Stimulated activated memory B cell treated with anti-CD40 and anti-IgM and Interleukin-4, amounts not matched to agents 10 μg/mL and 1 μg/mL and 100 μg/mL, for 72 hours (primary cell): ENCODE results near the gene NT5C2.
"Not testable (repeated sequence)": the region's sequence is repeated elsewhere in the genome, so short reads cannot be mapped to it uniquely, and the experiment has no call there.

Source experiments
- ATAC-seq: fragments of 150-1000 bp; cut with Tn5 transposase; 2 replicates; pipeline ENCODE4 v1.10.0; 2021
- H3K27ac Mint-ChIP-seq: one replicate; pipeline ENCODE4 v1.8.0; 2022; ENCODE audit warnings: mild to moderate bottlenecking, mixed read lengths
- H3K27me3 Mint-ChIP-seq: one replicate; pipeline ENCODE4 v1.8.0; 2022; ENCODE audit warnings: mixed read lengths
- H3K36me3 Mint-ChIP-seq: one replicate; pipeline ENCODE4 v1.8.0; 2022; ENCODE audit warnings: mixed read lengths
- H3K4me1 Mint-ChIP-seq: one replicate; pipeline ENCODE4 v1.8.0; 2022; ENCODE audit warnings: mixed read lengths
- H3K4me3 Mint-ChIP-seq: one replicate; pipeline ENCODE4 v1.8.0; 2022; ENCODE audit warnings: mild to moderate bottlenecking, moderate library complexity, mixed read lengths
- H3K9me3 Mint-ChIP-seq: one replicate; pipeline ENCODE4 v1.8.0; 2022; ENCODE audit warnings: mixed read lengths

NT5C2 gene

GRCh38 chr10:103079946-103080345 lies 113.1 kb downstream of the NT5C2 start:
- ATAC-seq = no peak
- no peak overlapping the region for H3K4me3 Mint-ChIP-seq
- H3K36me3 Mint-ChIP-seq = peaks cover 29% of the 10 kb centered on the region
- H3K9me3 Mint-ChIP-seq = no peaks in the 10 kb centered on the region
- no peak overlapping the region for H3K27ac Mint-ChIP-seq
- no peaks in the 10 kb centered on the region for H3K4me1 Mint-ChIP-seq
- no peaks in the 10 kb centered on the region for H3K27me3 Mint-ChIP-seq

GRCh38 chr10:103079100-103079499 lies 114.0 kb downstream of the NT5C2 start:
- no peak for ATAC-seq
- no peak overlapping the region for H3K4me3 Mint-ChIP-seq
- no peaks in the 10 kb centered on the region for H3K9me3 Mint-ChIP-seq
- no peaks in the 10 kb centered on the region for H3K27me3 Mint-ChIP-seq
- H3K4me1 Mint-ChIP-seq = no peaks in the 10 kb centered on the region
- H3K27ac Mint-ChIP-seq = no peak overlapping the region
- peaks cover 29% of the 10 kb centered on the region for H3K36me3 Mint-ChIP-seq

DNA sequence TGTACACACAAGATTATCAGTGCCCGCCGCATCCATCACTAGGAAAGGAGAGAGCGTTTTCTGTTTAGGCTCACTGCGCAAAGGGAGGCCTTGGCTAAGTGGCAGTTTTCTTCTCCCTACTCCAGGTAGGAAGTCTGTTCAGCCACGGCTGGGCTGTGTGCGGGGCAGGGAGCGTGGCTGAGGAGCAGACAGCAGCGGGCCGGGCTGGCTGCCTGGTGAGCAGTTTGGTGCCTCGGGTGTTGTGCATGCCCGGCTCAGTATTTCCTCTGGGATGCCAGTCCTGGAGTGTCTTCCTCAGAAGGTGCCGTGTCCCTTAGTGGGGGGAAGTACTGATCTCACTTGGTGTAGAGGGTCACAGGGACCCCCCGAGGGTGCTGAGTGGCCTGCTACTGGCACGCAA lies 114.4 kb downstream of the NT5C2 start:
- H3K4me1 Mint-ChIP-seq = no peaks in the 10 kb centered on the region
- peaks cover 29% of the 10 kb centered on the region for H3K36me3 Mint-ChIP-seq
- no peaks in the 10 kb centered on the region for H3K27me3 Mint-ChIP-seq
- no peaks in the 10 kb centered on the region for H3K9me3 Mint-ChIP-seq
- no peak for ATAC-seq
- no peak overlapping the region for H3K27ac Mint-ChIP-seq
- no peak overlapping the region for H3K4me3 Mint-ChIP-seq

DNA sequence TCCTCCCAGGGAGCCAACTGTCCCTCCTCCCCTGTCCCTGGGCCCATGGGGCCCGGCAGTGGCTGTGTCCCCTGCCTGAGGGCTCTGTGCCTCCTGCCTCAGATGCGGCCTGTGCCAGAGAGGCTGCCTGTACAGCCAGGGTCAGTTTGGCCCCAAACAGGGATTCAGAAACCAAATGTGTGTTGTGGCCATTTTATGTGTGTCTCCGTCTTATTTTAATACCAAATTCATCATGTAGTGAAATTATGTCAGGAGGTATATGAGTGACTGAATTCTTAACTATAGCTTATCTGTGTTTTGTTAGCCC lies 114.8 kb downstream of the NT5C2 start:
- no peaks in the 10 kb centered on the region for H3K9me3 Mint-ChIP-seq
- H3K4me1 Mint-ChIP-seq = no peaks in the 10 kb centered on the region
- no peak overlapping the region for H3K27ac Mint-ChIP-seq
- H3K4me3 Mint-ChIP-seq = no peak overlapping the region
- H3K27me3 Mint-ChIP-seq = no peaks in the 10 kb centered on the region
- H3K36me3 Mint-ChIP-seq = peaks cover 29% of the 10 kb centered on the region
- ATAC-seq = no peak

DNA sequence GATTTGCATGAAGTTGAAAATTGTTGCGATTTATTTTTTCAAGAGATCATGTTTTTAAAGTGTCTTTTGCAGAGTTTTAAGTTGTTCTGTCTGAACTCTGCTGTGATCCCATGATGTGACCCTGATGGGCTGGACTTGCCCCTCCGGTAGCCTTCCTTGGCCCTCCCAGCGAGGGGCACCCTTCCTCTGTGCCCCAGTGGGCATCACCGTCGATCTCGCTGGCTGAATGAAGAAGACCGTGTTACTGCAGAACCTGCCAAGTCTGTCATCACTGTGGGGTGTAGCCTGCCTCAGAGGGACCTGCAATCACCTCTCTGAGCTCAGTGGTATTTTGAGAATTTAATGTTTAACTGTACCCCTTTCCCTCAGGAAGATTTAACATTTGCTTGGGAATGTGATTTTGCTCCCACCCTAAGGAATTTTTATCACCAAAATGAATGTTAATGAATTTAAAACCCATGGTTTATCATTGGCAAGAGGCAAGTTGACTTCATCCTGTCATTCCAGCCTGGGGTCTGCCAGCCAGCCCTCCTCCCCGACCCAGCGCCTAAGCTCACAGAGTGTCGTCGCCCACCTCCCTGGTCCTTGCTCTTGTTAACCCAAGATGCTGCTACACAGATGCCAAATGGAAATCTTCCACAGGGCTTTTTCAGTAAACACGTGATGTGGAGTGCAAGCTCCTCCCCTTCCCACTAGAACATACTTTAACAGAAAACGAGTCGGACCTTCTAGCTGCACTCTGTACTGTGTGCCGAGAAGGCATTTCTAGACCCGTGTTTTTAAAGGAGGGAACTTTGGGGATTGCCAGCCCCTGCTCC lies 115.4 kb downstream of the NT5C2 start:
- Mint-ChIP-seq H3K9me3 (no peaks in the 10 kb centered on the region), H3K4me1 (no peaks in the 10 kb centered on the region), H3K27me3 (no peaks in the 10 kb centered on the region), H3K4me3 (no peak overlapping the region), H3K36me3 (peaks cover 29% of the 10 kb centered on the region), H3K27ac (no peak overlapping the region)
- ATAC-seq = no peak

DNA sequence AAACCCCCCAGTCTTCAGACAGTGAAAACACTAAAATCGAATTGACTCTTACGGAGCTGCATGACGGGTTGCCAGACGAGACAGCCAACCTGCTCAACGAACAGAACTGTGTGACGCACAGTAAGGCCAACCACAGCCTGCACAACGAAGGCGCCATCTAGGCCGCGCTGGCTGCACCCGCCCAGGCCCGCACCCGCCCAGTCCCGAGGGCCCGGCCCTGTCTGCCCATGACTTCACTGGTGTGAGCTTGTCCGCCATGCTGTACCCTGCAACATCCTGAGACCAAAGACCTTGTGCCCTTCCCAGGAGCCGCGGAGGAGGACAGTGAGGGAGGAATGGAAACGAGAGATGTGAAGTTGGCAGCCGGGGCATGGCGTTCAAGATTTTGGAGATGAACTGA lies 116.1 kb downstream of the NT5C2 start:
- Mint-ChIP-seq H3K4me1 (no peaks in the 10 kb centered on the region), H3K27me3 (no peaks in the 10 kb centered on the region), H3K36me3 (peaks cover 29% of the 10 kb centered on the region), H3K9me3 (no peaks in the 10 kb centered on the region), H3K4me3 (no peak overlapping the region), H3K27ac (no peak overlapping the region)
- ATAC-seq = no peak

DNA sequence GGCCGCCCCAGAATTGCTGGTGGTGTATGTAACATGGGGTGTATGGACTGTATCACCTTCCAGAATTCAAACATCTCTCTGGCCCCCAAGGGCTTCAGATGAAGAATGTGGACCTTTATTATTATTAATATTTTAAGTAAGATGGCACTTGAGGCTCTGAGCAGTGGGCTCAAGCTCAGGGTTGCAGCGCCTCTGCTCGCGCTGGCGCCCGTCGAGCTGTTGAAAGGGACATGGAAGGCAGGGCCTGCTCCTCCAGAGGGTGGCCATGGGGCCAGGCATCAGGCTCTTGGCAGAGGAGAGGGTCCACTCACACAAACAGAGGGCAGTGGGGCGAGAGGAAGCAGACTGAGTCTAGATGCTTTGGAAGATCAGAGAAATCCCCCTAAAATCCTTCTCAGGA lies 120.2 kb downstream of the NT5C2 start:
- H3K9me3 Mint-ChIP-seq = no peaks in the 10 kb centered on the region
- H3K4me3 Mint-ChIP-seq = no peak overlapping the region
- H3K27ac Mint-ChIP-seq = no peak overlapping the region
- ATAC-seq = no peak
- peaks cover 20% of the 10 kb centered on the region for H3K36me3 Mint-ChIP-seq
- no peaks in the 10 kb centered on the region for H3K27me3 Mint-ChIP-seq
- peaks cover 33% of the 10 kb centered on the region for H3K4me1 Mint-ChIP-seq

- ATAC-seq = no peak
- Mint-ChIP-seq H3K27ac (no peak overlapping the region), H3K4me3 (no peak overlapping the region), H3K36me3 (peaks cover 13% of the 10 kb centered on the region), H3K9me3 (no peaks in the 10 kb centered on the region), H3K4me1 (peaks cover 39% of the 10 kb centered on the region), H3K27me3 (no peaks in the 10 kb centered on the region)
These were observed 120.8 kb downstream of the NT5C2 start for GRCh38 chr10:103072276-103072675.

DNA sequence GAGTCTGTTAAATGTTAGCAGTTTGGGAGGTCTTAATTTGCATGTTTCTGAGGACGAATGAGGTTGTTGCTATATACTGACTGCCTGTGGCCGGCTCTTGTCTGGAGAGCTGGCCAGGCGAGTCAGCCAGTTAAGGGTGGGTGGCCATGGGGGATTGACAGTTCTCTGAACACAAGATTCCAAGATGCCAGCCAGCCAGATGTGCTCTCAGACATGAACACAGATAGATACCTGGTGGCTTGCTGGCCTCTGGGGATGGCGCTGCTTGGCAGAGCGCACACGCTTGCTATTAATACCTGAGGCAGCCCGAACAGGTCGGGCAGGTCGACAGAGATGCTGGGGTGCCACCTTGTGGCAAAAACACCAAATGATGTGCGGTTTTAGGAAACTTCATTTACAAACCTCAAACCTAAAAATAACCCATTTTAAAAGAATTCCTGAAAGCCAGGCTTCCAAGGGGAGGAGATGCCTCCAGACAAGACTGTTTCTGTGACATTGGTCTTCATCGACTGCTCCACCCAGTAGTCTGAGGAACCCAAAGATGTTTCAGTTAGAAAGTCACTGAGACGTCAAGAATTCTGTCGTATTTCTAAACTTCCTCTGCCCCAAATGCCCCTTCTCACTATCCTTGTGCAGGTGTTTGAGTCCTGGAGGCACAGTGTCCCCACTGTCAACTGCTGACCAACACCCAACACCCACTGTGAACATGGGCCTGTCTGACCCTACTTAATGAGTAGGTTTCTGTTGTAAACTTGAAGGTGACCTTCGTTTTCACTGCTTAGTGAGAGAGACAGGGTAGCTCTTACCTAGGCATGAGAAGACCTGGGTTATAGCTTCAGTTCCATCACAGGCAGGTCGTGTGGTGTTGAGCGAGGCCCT lies 123.4 kb downstream of the NT5C2 start:
- H3K4me3 Mint-ChIP-seq = no peak overlapping the region

GRCh38 chr10:103067956-103068355 lies 125.1 kb downstream of the NT5C2 start:
- H3K27me3 Mint-ChIP-seq = no peaks in the 10 kb centered on the region

More for the DNA sequence above, 123.4 kb downstream of the NT5C2 start:
- peak overlapping the region; percentile 68 for H3K27ac Mint-ChIP-seq
- no peaks in the 10 kb centered on the region for H3K9me3 Mint-ChIP-seq
- peak; percentile 88 for ATAC-seq
- H3K27me3 Mint-ChIP-seq = no peaks in the 10 kb centered on the region
- H3K4me1 Mint-ChIP-seq = peaks cover 40% of the 10 kb centered on the region
- peaks cover 10% of the 10 kb centered on the region for H3K36me3 Mint-ChIP-seq

DNA sequence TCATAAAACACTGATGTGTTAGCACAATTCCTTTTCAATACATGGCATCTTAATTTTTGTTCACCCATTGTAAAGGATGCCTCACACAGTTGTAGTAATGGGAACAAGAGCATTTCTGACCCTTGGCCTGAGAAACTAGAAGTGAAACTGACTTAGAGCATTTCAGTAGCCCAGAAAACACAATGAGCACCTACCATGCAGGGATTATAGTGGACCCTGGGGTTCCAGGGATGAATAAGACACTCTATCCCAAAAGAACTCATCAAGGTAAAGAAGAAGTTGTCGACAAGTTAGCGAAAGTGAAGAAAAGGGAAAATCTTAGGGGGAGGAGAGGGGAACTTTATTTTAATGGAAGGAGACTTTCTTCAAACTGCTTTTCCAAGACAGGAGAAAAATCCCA lies 125.6 kb downstream of the NT5C2 start:
- no peak overlapping the region for H3K4me3 Mint-ChIP-seq
- no peaks in the 10 kb centered on the region for H3K27me3 Mint-ChIP-seq
- peaks cover 40% of the 10 kb centered on the region for H3K4me1 Mint-ChIP-seq
- H3K27ac Mint-ChIP-seq = no peak overlapping the region
- no peaks in the 10 kb centered on the region for H3K9me3 Mint-ChIP-seq
- H3K36me3 Mint-ChIP-seq = peaks cover 10% of the 10 kb centered on the region
- ATAC-seq = no peak

More at GRCh38 chr10:103067956-103068355, 125.1 kb downstream of the NT5C2 start:
- Mint-ChIP-seq H3K9me3 (no peaks in the 10 kb centered on the region), H3K4me3 (no peak overlapping the region), H3K36me3 (peaks cover 10% of the 10 kb centered on the region), H3K27ac (no peak overlapping the region), H3K4me1 (peaks cover 40% of the 10 kb centered on the region)
- no peak for ATAC-seq

GRCh38 chr10:103067099-103067477 lies 126.0 kb downstream of the NT5C2 start:
- H3K27ac Mint-ChIP-seq, H3K27me3 Mint-ChIP-seq, H3K9me3 Mint-ChIP-seq, ATAC-seq, H3K4me3 Mint-ChIP-seq: not testable (repeated sequence)
- H3K36me3 Mint-ChIP-seq = peaks cover 10% of the 10 kb centered on the region
- H3K4me1 Mint-ChIP-seq = peaks cover 40% of the 10 kb centered on the region

DNA sequence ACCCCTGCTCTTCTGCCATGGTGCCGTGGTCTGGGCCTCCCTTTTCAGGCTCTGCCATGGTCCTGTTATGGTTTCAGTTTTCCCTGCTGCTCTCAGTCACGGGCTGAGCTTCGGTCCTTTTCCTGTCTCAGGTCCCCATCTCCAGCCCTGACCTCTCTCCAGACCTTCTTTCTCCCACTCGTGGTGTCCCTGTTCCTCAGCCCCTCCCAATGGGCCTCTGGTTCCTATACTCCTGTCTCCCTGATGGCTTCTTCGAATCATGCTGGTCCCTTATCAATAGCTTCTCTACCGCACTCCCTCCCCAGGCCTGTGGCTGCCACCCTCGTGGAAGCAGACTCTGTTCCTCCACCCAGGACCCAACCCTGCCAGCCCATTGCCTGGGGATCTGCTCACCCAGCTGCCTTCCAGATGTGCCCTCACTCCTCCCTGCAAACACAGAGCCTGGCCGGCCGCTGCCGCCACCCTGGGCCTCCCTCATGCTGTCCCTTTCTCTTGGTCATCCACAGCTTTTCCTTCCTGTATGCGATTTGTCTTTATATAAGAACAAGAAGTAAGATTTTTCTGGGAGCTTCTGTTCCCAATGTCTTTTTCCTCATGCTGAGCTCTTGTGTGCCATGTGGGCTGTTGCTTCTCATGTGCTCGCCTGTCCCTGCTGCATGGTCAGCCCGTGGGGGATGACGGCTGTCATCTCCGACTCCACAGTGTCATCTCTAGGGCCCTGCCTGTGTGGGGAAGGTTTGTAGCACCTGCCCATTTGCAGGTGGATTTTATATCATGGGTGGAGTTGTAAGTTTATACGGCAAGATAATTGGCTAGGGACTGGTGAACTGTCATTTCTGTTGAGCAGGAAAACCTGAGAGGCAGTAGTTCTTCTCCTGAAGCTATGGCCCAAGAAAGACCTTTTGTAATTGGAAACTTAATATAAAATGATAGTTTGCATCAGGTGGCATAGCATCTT lies 126.7 kb downstream of the NT5C2 start:
- no peaks in the 10 kb centered on the region for H3K27me3 Mint-ChIP-seq
- no peak overlapping the region for H3K4me3 Mint-ChIP-seq
- peaks cover 10% of the 10 kb centered on the region for H3K36me3 Mint-ChIP-seq
- no peaks in the 10 kb centered on the region for H3K9me3 Mint-ChIP-seq
- H3K4me1 Mint-ChIP-seq = peaks cover 34% of the 10 kb centered on the region
- no peak for ATAC-seq
- no peak overlapping the region for H3K27ac Mint-ChIP-seq

DNA sequence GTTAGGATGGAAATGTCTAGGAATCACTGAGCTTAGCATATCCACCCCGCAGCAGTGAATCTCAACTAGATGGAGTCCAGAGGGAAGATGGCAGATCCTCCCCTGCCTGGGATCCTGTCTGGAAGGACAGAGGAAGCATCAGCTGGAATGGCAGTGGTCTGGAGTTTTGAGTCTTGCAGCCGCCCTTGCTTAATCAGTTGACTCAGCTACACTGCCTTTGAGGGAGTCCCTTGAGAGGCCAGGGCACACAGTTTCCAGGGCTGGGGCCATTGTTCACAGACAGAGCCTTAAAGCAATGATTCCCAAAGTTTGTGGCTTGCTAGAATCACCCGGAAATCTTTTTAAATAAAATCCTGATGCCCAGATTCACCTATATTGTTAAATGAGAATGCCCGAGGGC lies 128.1 kb downstream of the NT5C2 start:
- Mint-ChIP-seq H3K9me3 (no peaks in the 10 kb centered on the region), H3K4me3 (no peak overlapping the region), H3K36me3 (peaks cover 10% of the 10 kb centered on the region), H3K4me1 (peaks cover 20% of the 10 kb centered on the region), H3K27ac (no peak overlapping the region), H3K27me3 (no peaks in the 10 kb centered on the region)
- ATAC-seq = no peak
